HEK293 (cell line): ENCODE measurements around the gene TXNRD2.

Experiments used
- CTCF ChIA-PET: fragments of 350-600 bp; formaldehyde crosslinking; extraction: SDS; loops from one replicate; lab custom pipeline; 2021; ENCODE audit warnings: antibody characterized with exemption; lab: Yijun Ruan, JAX
- POLR2A ChIA-PET: fragments of 300-600 bp; formaldehyde crosslinking; extraction: SDS; loops from one replicate; lab custom pipeline; 2020; ENCODE audit warnings: antibody characterized with exemption, inconsistent platforms; lab: Yijun Ruan, JAX
- H3K27ac ChIP-seq: fragments of 200-500 bp; sonication (Bioruptor generic); 2 replicates; pipeline ENCODE4 v1.5.1; 2014; ENCODE audit warnings: low read depth, low read length, control low read depth, inconsistent platforms; ENCODE audit errors: extremely low read depth
- H3K36me3 ChIP-seq, 2 experiments: fragments of 200-500 bp in 1 of 2; sonication (Bioruptor generic) in 1 of 2; 1 replicate in 1 of 2; 2 replicates in 1 of 2; pipeline ENCODE4 v1.5.1; 2014 to 2017; ENCODE audit warnings: inconsistent platforms in 2 of 2, low read length in 2 of 2; ENCODE audit not compliant: control insufficient read depth in 2 of 2, insufficient read depth in 1 of 2
- H3K4me1 ChIP-seq: fragments of 200-500 bp; sonication (Bioruptor generic); 2 replicates; pipeline ENCODE4 v1.5.1; 2014; ENCODE audit warnings: mild to moderate bottlenecking, low read length, inconsistent platforms; ENCODE audit not compliant: control insufficient read depth, insufficient read depth
- H3K4me3 ChIP-seq: 2 replicates; pipeline ENCODE4 v1.5.1; 2011; ENCODE audit warnings: low read depth, mild to moderate bottlenecking, control low read depth, low read length, moderate library complexity
- H3K9me3 ChIP-seq: fragments of 200-500 bp; sonication (Bioruptor generic); 2 replicates; pipeline ENCODE4 v1.5.1; 2014; ENCODE audit warnings: low read depth, low read length, inconsistent platforms; ENCODE audit not compliant: control insufficient read depth, insufficient read depth
- GLIS1 ChIP-seq: fragments of 450-650 bp; formaldehyde crosslinking; IDR thresholded peaks from 2 replicates; pipeline ENCODE4 v1.5.1; 2016; ENCODE audit warnings: missing biosample characterization, missing genetic modification characterization
- GLIS2 ChIP-seq: fragments of 450-650 bp; formaldehyde crosslinking; IDR thresholded peaks from 2 replicates; pipeline ENCODE4 v1.5.1; 2016; ENCODE audit warnings: missing biosample characterization, missing genetic modification characterization
- KLF1 ChIP-seq: fragments of 450-650 bp; formaldehyde crosslinking; IDR thresholded peaks from 2 replicates; pipeline ENCODE4 v1.5.1; 2016; ENCODE audit warnings: missing biosample characterization, missing genetic modification characterization
- KLF10 ChIP-seq: fragments of 450-650 bp; IDR thresholded peaks from 2 replicates; pipeline ENCODE4 v1.5.1; 2018; ENCODE audit warnings: missing biosample characterization, mild to moderate bottlenecking, missing genetic modification characterization
- KLF16 ChIP-seq: fragments of 450-650 bp; formaldehyde crosslinking; IDR thresholded peaks from 2 replicates; pipeline ENCODE4 v1.5.1; 2017; ENCODE audit warnings: missing biosample characterization, missing genetic modification characterization
- OSR2 ChIP-seq: fragments of 450-650 bp; formaldehyde crosslinking; IDR thresholded peaks from 2 replicates; pipeline ENCODE4 v1.5.1; 2016; ENCODE audit warnings: missing biosample characterization, missing genetic modification characterization
- SCRT2 ChIP-seq: fragments of 450-650 bp; formaldehyde crosslinking; IDR thresholded peaks from 2 replicates; pipeline ENCODE4 v1.5.1; 2016; ENCODE audit warnings: missing biosample characterization, missing genetic modification characterization
- SP7 ChIP-seq: fragments of 450-650 bp; formaldehyde crosslinking; IDR thresholded peaks from 2 replicates; pipeline ENCODE4 v1.5.1; 2016; ENCODE audit warnings: missing biosample characterization, missing genetic modification characterization
- WT1 ChIP-seq: fragments of 450-650 bp; formaldehyde crosslinking; IDR thresholded peaks from 2 replicates; pipeline ENCODE4 v1.5.1; 2016; ENCODE audit warnings: missing biosample characterization, missing genetic modification characterization
- YY2 ChIP-seq: fragments of 450-650 bp; formaldehyde crosslinking; IDR thresholded peaks from 2 replicates; pipeline ENCODE4 v1.5.1; 2016; ENCODE audit warnings: missing biosample characterization, missing genetic modification characterization
- ZFHX2 ChIP-seq: fragments of 450-650 bp; formaldehyde crosslinking; conservative IDR thresholded peaks from 2 replicates; pipeline ENCODE4 v1.5.1; 2016; ENCODE audit warnings: missing biosample characterization, missing genetic modification characterization
- ZNF19 ChIP-seq: fragments of 450-650 bp; formaldehyde crosslinking; IDR thresholded peaks from 2 replicates; pipeline ENCODE4; 2016; ENCODE audit warnings: missing biosample characterization, missing genetic modification characterization, low read depth
- ZNF23 ChIP-seq: fragments of 450-650 bp; formaldehyde crosslinking; IDR thresholded peaks from 2 replicates; pipeline ENCODE4 v1.5.1; 2016; ENCODE audit warnings: missing biosample characterization, missing genetic modification characterization, borderline replicate concordance
- ZNF48 ChIP-seq: fragments of 450-650 bp; formaldehyde crosslinking; IDR thresholded peaks from 2 replicates; pipeline ENCODE4 v1.5.1; 2016; ENCODE audit warnings: missing biosample characterization, missing genetic modification characterization
- ZNF544 ChIP-seq: fragments of 450-650 bp; formaldehyde crosslinking; IDR thresholded peaks from 2 replicates; pipeline ENCODE4 v1.5.0; 2017; ENCODE audit warnings: missing biosample characterization, missing genetic modification characterization
- ZNF561 ChIP-seq: fragments of 450-650 bp; IDR thresholded peaks from 2 replicates; pipeline ENCODE4 v1.5.1; 2018; ENCODE audit warnings: missing biosample characterization, missing genetic modification characterization, borderline replicate concordance
- ZNF600 ChIP-seq: fragments of 450-650 bp; formaldehyde crosslinking; IDR thresholded peaks from 2 replicates; pipeline ENCODE4 v1.5.1; 2016; ENCODE audit warnings: missing biosample characterization, missing genetic modification characterization
- ZNF610 ChIP-seq: fragments of 450-650 bp; formaldehyde crosslinking; IDR thresholded peaks from 2 replicates; pipeline ENCODE4 v1.5.1; 2016; ENCODE audit warnings: missing biosample characterization, missing genetic modification characterization, borderline replicate concordance
- ZNF776 ChIP-seq: fragments of 450-650 bp; formaldehyde crosslinking; IDR thresholded peaks from 2 replicates; pipeline ENCODE4 v1.5.0; 2017; ENCODE audit warnings: missing biosample characterization, missing genetic modification characterization, borderline replicate concordance
- ZNF843 ChIP-seq: fragments of 450-650 bp; formaldehyde crosslinking; IDR thresholded peaks from 2 replicates; pipeline ENCODE4 v1.5.1; 2016; ENCODE audit warnings: missing biosample characterization, missing genetic modification characterization
- TF ChIP-seq, protein P1 (sequence below): fragments of 450-650 bp; formaldehyde crosslinking; IDR thresholded peaks from 2 replicates; pipeline ENCODE4 v1.5.1; 2017; ENCODE audit warnings: missing biosample characterization, missing genetic modification characterization
- TF ChIP-seq, protein P2 (sequence below): fragments of 450-650 bp; formaldehyde crosslinking; IDR thresholded peaks from 2 replicates; pipeline ENCODE4 v1.5.1; 2016; ENCODE audit warnings: missing biosample characterization, missing genetic modification characterization
- TF ChIP-seq, protein P3 (sequence below): fragments of 450-650 bp; formaldehyde crosslinking; IDR thresholded peaks from 2 replicates; pipeline ENCODE4 v1.5.1; 2016; ENCODE audit warnings: missing biosample characterization, missing genetic modification characterization
- TF ChIP-seq, protein P4 (sequence below): fragments of 450-650 bp; IDR thresholded peaks from 2 replicates; pipeline ENCODE4 v1.5.1; 2018; ENCODE audit warnings: missing biosample characterization, mild to moderate bottlenecking, missing genetic modification characterization
- TF ChIP-seq, protein P5 (sequence below): fragments of 450-650 bp; formaldehyde crosslinking; IDR thresholded peaks from 2 replicates; pipeline ENCODE4 v1.5.1; 2017; ENCODE audit warnings: missing biosample characterization, missing genetic modification characterization

The TXNRD2 gene

DNA sequence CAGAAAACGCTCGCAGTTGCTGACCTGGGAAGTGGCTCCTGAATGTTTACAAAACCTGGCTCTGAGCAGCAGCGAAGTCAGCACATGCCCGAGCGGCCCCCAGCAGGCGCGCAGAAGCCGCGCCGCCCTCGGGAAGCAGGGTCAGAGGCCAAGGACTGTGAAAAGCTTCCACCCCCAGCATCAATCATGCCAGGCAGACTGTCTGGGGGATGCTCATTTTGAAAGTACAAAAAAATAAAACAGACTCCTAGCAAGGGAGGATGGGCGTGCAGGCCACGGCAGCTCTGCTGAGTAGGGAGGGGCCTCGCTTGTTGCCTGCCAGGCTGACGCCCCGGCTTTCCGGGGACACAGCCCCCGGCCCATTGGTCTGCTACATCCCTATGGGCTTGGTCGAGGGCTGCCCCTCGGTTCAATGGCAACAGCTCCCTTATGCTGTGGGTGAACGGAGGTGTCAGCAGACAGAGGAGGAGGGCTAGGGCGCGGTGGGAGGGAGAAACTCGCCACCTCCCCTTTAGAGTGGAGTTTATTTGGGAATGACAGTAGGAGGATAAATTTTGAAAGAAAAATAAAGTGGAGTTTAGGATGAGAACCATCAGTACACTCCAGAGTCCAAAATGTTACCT lies 49.2 kb downstream of the TXNRD2 start (continued):
- TF ChIP-seq ZNF544 (tag by site-specific recombination) (no peak), ZNF19 (tag by site-specific recombination) (no peak), ZNF23 (tag by site-specific recombination) (no peak), YY2 (tag by site-specific recombination) (no peak), ZNF600 (tag by site-specific recombination) (no peak), WT1 (peak; percentile 69)
- TF ChIP-seq, protein P1, sequence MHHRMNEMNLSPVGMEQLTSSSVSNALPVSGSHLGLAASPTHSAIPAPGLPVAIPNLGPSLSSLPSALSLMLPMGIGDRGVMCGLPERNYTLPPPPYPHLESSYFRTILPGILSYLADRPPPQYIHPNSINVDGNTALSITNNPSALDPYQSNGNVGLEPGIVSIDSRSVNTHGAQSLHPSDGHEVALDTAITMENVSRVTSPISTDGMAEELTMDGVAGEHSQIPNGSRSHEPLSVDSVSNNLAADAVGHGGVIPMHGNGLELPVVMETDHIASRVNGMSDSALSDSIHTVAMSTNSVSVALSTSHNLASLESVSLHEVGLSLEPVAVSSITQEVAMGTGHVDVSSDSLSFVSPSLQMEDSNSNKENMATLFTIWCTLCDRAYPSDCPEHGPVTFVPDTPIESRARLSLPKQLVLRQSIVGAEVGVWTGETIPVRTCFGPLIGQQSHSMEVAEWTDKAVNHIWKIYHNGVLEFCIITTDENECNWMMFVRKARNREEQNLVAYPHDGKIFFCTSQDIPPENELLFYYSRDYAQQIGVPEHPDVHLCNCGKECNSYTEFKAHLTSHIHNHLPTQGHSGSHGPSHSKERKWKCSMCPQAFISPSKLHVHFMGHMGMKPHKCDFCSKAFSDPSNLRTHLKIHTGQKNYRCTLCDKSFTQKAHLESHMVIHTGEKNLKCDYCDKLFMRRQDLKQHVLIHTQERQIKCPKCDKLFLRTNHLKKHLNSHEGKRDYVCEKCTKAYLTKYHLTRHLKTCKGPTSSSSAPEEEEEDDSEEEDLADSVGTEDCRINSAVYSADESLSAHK (tag by site-specific recombination): no peak

DNA sequence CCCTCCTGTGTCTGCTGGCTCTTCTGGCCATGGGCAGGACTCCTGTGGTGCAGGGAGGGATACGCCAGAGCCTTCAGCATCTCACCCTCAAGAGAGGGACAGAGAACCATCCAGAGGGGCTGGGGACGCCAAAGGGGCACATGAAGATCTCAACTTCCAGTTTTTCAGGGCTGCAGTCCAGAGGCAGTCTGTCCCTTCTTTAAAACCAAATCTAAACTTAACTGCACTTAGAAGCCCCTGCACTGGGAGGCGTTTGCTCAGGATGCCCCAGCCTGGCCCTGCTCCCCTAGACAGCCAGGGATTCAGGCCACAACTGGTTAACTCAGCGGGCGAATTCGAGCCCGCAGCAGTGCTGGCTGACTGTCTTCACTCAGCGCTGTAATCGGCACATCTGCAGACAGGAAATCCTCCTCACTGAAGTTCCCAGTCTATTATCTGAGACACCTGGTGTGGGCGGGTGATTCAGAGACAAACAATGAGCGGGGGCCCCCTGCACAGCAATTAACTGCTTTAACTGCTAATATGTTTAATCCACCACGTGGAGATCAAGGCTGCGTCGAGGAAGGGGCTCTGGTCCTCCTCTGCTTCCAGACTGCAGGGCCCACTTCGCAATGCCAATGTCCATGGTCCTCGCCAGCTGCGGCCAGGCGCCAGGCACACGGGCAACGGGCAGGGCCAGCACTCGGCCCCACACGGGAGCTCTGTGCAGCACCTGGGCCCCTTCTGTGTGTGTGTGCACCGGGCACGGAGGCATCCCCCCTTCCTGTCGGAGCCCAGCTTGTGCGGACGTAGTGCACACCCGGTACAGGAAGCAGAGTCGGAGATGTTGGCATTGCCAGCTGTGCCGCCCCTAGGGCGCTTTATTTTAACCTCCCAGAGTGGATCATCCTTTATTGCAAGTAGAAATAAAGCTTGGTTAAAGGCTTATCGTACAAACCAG lies 50.0 kb downstream of the TXNRD2 start:
- no peak overlapping the region for H3K4me3 ChIP-seq
- peaks cover 7% of the 10 kb centered on the region for H3K4me1 ChIP-seq
- POLR2A ChIA-PET: interaction anchor here (0.6 to 2.4 kb wide), 4 partner anchors 10 to 115 kb away, joined by 3 to 10 read pairs (median 4); partner anchors contain the start of genes GNB1L and RTL10
- peak overlapping the region; percentile 13; the same call in 1 of the 2 replicates for H3K27ac ChIP-seq
- H3K36me3 ChIP-seq: peaks cover 0 to 17% of the 10 kb centered on the region in 2 experiments; a peak in 1 of 3 replicates
- no peaks in the 10 kb centered on the region for H3K9me3 ChIP-seq
- CTCF ChIA-PET: interaction anchor here (0.8 to 2.0 kb wide), 9 partner anchors 9 to 168 kb away, joined by 3 to 13 read pairs (median 6); partner anchors contain the start of gene GP1BB
- no peak for TF ChIP-seq KLF10 (tag by site-specific recombination)
- no peak for TF ChIP-seq SCRT2 (tag by site-specific recombination)
- TF ChIP-seq, protein P2, sequence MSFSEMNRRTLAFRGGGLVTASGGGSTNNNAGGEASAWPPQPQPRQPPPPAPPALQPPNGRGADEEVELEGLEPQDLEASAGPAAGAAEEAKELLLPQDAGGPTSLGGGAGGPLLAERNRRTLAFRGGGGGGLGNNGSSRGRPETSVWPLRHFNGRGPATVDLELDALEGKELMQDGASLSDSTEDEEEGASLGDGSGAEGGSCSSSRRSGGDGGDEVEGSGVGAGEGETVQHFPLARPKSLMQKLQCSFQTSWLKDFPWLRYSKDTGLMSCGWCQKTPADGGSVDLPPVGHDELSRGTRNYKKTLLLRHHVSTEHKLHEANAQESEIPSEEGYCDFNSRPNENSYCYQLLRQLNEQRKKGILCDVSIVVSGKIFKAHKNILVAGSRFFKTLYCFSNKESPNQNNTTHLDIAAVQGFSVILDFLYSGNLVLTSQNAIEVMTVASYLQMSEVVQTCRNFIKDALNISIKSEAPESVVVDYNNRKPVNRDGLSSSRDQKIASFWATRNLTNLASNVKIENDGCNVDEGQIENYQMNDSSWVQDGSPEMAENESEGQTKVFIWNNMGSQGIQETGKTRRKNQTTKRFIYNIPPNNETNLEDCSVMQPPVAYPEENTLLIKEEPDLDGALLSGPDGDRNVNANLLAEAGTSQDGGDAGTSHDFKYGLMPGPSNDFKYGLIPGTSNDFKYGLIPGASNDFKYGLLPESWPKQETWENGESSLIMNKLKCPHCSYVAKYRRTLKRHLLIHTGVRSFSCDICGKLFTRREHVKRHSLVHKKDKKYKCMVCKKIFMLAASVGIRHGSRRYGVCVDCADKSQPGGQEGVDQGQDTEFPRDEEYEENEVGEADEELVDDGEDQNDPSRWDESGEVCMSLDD: no peak
- TF ChIP-seq KLF16 (tag by site-specific recombination): no peak
- TF ChIP-seq ZNF48 (tag by site-specific recombination): no peak
- TF ChIP-seq GLIS1 (tag by site-specific recombination): peak; percentile 98
- TF ChIP-seq ZNF843 (tag by site-specific recombination): no peak
- TF ChIP-seq, protein P3, sequence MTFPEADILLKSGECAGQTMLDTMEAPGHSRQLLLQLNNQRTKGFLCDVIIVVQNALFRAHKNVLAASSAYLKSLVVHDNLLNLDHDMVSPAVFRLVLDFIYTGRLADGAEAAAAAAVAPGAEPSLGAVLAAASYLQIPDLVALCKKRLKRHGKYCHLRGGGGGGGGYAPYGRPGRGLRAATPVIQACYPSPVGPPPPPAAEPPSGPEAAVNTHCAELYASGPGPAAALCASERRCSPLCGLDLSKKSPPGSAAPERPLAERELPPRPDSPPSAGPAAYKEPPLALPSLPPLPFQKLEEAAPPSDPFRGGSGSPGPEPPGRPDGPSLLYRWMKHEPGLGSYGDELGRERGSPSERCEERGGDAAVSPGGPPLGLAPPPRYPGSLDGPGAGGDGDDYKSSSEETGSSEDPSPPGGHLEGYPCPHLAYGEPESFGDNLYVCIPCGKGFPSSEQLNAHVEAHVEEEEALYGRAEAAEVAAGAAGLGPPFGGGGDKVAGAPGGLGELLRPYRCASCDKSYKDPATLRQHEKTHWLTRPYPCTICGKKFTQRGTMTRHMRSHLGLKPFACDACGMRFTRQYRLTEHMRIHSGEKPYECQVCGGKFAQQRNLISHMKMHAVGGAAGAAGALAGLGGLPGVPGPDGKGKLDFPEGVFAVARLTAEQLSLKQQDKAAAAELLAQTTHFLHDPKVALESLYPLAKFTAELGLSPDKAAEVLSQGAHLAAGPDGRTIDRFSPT (tag by site-specific recombination): peak; percentile 87
- TF ChIP-seq, protein P4, sequence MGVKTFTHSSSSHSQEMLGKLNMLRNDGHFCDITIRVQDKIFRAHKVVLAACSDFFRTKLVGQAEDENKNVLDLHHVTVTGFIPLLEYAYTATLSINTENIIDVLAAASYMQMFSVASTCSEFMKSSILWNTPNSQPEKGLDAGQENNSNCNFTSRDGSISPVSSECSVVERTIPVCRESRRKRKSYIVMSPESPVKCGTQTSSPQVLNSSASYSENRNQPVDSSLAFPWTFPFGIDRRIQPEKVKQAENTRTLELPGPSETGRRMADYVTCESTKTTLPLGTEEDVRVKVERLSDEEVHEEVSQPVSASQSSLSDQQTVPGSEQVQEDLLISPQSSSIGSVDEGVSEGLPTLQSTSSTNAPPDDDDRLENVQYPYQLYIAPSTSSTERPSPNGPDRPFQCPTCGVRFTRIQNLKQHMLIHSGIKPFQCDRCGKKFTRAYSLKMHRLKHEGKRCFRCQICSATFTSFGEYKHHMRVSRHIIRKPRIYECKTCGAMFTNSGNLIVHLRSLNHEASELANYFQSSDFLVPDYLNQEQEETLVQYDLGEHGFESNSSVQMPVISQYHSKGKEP: no peak
- peak; percentile 42; the same call in 1 of the 2 replicates for TF ChIP-seq OSR2 (tag by site-specific recombination)
- no peak for TF ChIP-seq ZNF610 (tag by site-specific recombination)
- TF ChIP-seq ZNF776: no peak
- TF ChIP-seq ZNF561 (tag by site-specific recombination): no peak
- TF ChIP-seq ZFHX2: peak; percentile 78
- no peak for TF ChIP-seq KLF1 (tag by site-specific recombination)
- TF ChIP-seq, protein P5, sequence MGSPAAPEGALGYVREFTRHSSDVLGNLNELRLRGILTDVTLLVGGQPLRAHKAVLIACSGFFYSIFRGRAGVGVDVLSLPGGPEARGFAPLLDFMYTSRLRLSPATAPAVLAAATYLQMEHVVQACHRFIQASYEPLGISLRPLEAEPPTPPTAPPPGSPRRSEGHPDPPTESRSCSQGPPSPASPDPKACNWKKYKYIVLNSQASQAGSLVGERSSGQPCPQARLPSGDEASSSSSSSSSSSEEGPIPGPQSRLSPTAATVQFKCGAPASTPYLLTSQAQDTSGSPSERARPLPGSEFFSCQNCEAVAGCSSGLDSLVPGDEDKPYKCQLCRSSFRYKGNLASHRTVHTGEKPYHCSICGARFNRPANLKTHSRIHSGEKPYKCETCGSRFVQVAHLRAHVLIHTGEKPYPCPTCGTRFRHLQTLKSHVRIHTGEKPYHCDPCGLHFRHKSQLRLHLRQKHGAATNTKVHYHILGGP: 0 out of 2 replicates have a peak, but pooled peaks have one; percentile 9
- TF ChIP-seq SP7 (tag by site-specific recombination): peak; percentile 84
- TF ChIP-seq GLIS2 (tag by site-specific recombination): 0 out of 2 replicates have a peak, but pooled peaks have one; percentile 12
